Testis (tissue), 3 donors: Measurements from ENCODE around the gene BMP4. TPM values are rescaled to one million over a fixed set of nuclear protein-coding genes. Genes with fewer than 3 reads are reported as not detected.

Source experiments
- DNase-seq: peaks from one replicate; pipeline ENCODE4 v3.0.0-alpha.2; 2019
- H3K27ac ChIP-seq, 2 donors: fragments of 200-600 bp; sonication (generic); one replicate each; pipeline ENCODE4 v1.5.1; 2019
- H3K27me3 ChIP-seq: fragments of 200-600 bp; sonication (generic); one replicate; pipeline ENCODE4 v1.5.1; 2019
- H3K36me3 ChIP-seq: fragments of 200-600 bp; sonication (generic); one replicate; pipeline ENCODE4 v1.5.1; 2017; ENCODE audit warnings: low read depth; ENCODE audit errors: missing control alignments
- H3K4me1 ChIP-seq: fragments of 200-600 bp; sonication (generic); one replicate; pipeline ENCODE4 v1.5.1; 2019
- H3K4me3 ChIP-seq, 2 donors: fragments of 200-600 bp; sonication (generic); one replicate each; pipeline ENCODE4 v1.5.1; 2017 to 2019
- H3K9me3 ChIP-seq: fragments of 200-600 bp; sonication (generic); one replicate; pipeline ENCODE4 v1.5.1; 2017
- POLR2A ChIP-seq: fragments of 450-650 bp; IDR thresholded peaks from one replicate; pipeline ENCODE4 v1.6.1; 2017; ENCODE audit warnings: antibody characterized with exemption, mild to moderate bottlenecking, moderate library complexity
- WGBS, 2 donors: methylation state at CpG; one replicate each; pipeline ENCODE4 v1.1.5; 2018; 5-methylcytosine and 5-hydroxymethylcytosine counted together
- intact Hi-C: fragments of 100-400 bp; cut with DNase I; formaldehyde crosslinking; loops from one replicate; pipeline ENCODE4 v1.15.1; 2023; ENCODE audit warnings: low total_unique reads
- polyA plus RNA-seq: library from polyadenylated mRNA; stranded (reverse); fragments of 350-450 nt; fragmentation: Illumina TruSeq; extraction: RNeasy Lipid Tissue Mini Kit (QIAGEN cat#74804); gene quantifications from one replicate; pipeline ENCODE4 v1.2.3, GENCODE V29; 2014; ENCODE audit warnings: low read depth, low replicate concordance; ENCODE audit not compliant: insufficient read depth
- total RNA-seq, 2 donors: library from RNA; depleted of rRNA; stranded (reverse); fragments of >200 nt; gene quantifications; one replicate each; pipeline ENCODE4 v1.2.3, GENCODE V29; 2016
- TF ChIP-seq, protein P1 (sequence below), 3 experiments: fragments of 450-650 bp in 2 of 3; fragments of 200-600 bp in 1 of 3; sonication (generic) in 1 of 3; IDR thresholded peaks; one replicate each; pipeline ENCODE4 v1.5.1; 2016 to 2019; ENCODE audit warnings: antibody characterized with exemption in 3 of 3, mild to moderate bottlenecking in 2 of 3, moderate library complexity in 1 of 3

The BMP4 gene
- total and polyA plus RNA-seq, 3 donors from 2014 or later: 2.0 to 8.4 (median 3.5) TPM

DNA sequence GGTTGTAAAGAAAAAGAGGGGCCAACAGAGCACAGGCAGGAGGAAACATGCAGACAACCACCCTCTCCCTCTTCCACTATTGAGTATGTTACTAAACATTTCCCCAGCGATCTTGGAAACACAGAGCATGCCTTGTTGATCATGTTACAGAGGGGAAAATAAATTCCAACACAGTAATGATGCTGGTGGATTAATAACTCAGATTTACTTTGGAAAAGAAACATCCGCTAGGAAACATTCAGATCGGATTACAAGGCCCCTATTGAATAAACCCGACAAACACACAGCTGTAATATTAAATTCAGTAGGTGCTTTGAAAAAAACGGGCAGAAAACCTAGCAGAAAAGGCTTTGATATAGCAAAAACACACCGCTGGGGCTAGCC lies 5.4 kb downstream of the BMP4 start:
- Histone ChIP-seq H3K4me1 (peaks cover 15% of the 10 kb centered on the region), H3K27me3 (no peaks in the 10 kb centered on the region), H3K36me3 (no peaks in the 10 kb centered on the region), H3K4me3 (no peak overlapping the region), H3K9me3 (no peaks in the 10 kb centered on the region), H3K27ac (no peak overlapping the region)
- intact Hi-C loops: no loop called here
- TF ChIP-seq, protein P1, sequence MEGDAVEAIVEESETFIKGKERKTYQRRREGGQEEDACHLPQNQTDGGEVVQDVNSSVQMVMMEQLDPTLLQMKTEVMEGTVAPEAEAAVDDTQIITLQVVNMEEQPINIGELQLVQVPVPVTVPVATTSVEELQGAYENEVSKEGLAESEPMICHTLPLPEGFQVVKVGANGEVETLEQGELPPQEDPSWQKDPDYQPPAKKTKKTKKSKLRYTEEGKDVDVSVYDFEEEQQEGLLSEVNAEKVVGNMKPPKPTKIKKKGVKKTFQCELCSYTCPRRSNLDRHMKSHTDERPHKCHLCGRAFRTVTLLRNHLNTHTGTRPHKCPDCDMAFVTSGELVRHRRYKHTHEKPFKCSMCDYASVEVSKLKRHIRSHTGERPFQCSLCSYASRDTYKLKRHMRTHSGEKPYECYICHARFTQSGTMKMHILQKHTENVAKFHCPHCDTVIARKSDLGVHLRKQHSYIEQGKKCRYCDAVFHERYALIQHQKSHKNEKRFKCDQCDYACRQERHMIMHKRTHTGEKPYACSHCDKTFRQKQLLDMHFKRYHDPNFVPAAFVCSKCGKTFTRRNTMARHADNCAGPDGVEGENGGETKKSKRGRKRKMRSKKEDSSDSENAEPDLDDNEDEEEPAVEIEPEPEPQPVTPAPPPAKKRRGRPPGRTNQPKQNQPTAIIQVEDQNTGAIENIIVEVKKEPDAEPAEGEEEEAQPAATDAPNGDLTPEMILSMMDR (IDR thresholded peaks at IDR 0.05): no peak
- TF ChIP-seq POLR2A: no peak
- no peak for DNase-seq
- WGBS, 2 donors: 55 to 63% methylated on average over 6 of the region's 6 CpGs

DNA sequence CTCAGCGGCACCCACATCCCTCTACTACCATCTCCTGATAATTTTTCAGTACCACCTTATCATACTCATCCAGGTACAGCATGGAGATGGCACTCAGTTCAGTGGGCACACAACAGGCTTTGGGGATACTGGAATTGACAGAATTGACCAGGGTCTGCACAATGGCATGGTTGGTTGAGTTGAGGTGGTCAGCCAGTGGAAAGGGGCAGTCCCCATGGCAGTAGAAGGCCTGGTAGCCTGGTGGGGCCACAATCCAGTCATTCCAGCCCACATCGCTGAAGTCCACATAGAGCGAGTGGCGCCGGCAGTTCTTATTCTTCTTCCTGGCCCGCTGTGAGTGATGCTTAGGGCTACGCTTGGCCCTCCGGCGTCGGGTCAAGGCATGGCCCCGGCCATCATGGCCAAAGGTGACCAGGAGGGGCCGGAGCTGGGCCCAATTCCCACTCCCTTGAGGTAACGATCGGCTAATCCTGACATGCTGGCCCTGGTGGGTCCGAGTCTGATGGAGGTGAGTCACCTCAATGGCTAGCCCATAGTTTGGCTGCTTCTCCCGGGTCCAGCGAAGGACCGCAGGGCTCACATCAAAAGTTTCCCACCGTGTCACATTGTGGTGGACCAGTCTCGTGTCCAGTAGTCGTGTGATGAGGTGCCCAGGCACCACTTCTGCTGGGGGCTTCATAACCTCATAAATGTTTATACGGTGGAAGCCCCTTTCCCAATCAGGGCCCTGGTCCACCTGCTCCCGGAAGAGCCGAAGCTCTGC lies 6.4 kb downstream of the BMP4 start:
- no peak overlapping the region for H3K4me3 ChIP-seq
- intact Hi-C loops: no loop called here
- peaks cover 8% of the 10 kb centered on the region for H3K4me1 ChIP-seq

DNA sequence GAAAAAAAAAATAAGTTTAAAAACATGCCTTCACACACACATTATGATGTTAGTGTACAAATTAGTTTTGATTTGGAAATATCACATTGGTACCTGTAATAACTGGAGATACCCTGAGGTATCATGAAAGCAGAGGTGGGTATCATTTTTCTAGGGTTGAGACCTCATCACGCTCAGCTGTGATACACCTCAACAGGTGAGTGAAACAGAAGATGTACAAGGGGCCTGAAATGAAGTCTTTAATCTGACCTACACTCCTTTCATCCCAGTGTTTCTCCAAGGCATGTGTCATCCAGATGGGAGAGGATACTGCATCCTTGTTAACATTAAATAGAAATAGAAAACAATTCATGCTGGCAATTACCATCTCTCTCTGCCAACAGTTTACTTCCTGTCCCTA lies 7.4 kb downstream of the BMP4 start:
- intact Hi-C loops: no loop called here
- Histone ChIP-seq H3K27ac (no peak overlapping the region), H3K4me3 (no peak overlapping the region), H3K4me1 (no peaks in the 10 kb centered on the region), H3K27me3 (no peaks in the 10 kb centered on the region), H3K9me3 (no peaks in the 10 kb centered on the region), H3K36me3 (no peaks in the 10 kb centered on the region)
- DNase-seq: no peak
- TF ChIP-seq, protein P1 (IDR thresholded peaks at IDR 0.05): no peak
- TF ChIP-seq POLR2A: no peak
- WGBS, 2 donors: 82 to 94% methylated on average over 1 of the region's 1 CpG

More for the DNA sequence above, 6.4 kb downstream of the BMP4 start:
- DNase-seq: no peak
- no peak overlapping the region for H3K27ac ChIP-seq
- H3K9me3 ChIP-seq: no peaks in the 10 kb centered on the region
- WGBS, 2 donors: 95 to 98% methylated on average over 9 to 24 of the region's 24 CpGs
- no peaks in the 10 kb centered on the region for H3K27me3 ChIP-seq
- TF ChIP-seq, protein P1 (IDR thresholded peaks at IDR 0.05): no peak
- no peak for TF ChIP-seq POLR2A
- no peaks in the 10 kb centered on the region for H3K36me3 ChIP-seq

DNA sequence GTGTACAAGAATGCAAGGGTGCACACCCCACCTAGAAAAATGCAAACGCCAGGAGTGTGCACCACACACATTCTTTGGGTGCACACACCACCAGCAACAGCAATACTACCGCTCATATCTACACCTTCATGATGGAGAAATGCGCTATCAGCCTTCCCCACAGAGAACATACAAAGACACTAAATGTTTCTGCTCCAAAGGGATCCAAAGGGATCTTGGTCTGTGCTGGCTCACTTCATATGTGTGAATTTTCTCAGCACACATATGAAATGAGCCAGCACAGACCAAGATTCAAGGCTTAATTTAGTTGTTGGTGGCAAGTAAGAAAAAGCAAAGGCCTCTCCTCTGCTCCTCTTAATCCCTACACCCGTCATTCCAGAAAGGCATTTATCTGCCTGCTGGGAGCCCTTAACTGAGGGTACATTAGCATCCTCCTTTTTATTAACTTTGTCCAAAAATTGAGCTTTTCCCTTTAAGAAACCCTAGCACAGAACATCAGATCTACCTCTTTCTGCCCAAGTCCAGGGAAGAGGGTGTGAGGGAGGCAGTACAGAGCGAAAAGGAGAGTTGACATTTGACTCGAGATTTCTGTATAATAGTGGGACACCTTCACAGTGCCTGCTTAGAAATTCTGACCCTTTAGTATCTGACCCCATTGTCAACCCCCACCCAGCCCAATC lies 8.3 kb downstream of the BMP4 start:
- DNase-seq: no peak
- no peak for TF ChIP-seq POLR2A
- TF ChIP-seq, protein P1 (IDR thresholded peaks at IDR 0.05): no peak
- H3K36me3 ChIP-seq: no peaks in the 10 kb centered on the region
- no peaks in the 10 kb centered on the region for H3K4me1 ChIP-seq
- intact Hi-C loops: no loop called here
- no peak overlapping the region for H3K4me3 ChIP-seq
- H3K27ac ChIP-seq: no peak overlapping the region
- H3K9me3 ChIP-seq: no peaks in the 10 kb centered on the region
- no peaks in the 10 kb centered on the region for H3K27me3 ChIP-seq
- WGBS, 2 donors: 75 to 82% methylated on average over 6 of the region's 6 CpGs
